Measurements from ENCODE around the gene MYRFL. TPM values are rescaled to one million over a fixed set of nuclear protein-coding genes. Genes with fewer than 3 reads are reported as not detected.

MYRFL gene
- total RNA-seq, 1 experiment from 2014 or later = 1.3 TPM

DNA sequence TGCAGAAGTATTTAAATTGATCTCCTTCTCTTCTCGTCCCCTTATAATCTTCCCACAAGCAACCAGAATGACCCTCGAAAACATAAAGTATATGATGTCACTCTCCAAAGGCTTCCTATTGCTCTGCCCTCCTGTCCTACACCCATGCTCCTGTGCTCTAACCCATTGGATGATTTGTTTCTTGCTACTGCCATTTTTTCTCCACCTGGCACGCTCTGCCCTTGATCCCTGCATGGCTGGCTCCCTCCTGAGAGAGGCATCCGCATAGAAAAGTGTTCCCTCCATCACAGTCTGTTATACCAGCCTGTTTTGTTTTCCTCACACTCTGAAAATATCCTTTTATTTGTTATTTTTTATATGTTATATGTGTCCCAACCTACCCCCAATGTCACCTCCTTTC, 19.8 kb downstream of the MYRFL start:
- POLR2A ChIA-PET = no interaction called here
- CTCF ChIA-PET = no interaction called here
- peaks cover 6% of the 10 kb centered on the region for H3K9me3 Mint-ChIP-seq
- no peak overlapping the region for H3K27ac Mint-ChIP-seq
- H3K4me1 Mint-ChIP-seq = no peaks in the 10 kb centered on the region
- ATAC-seq (no peak), DNase-seq (ENCODE audit: low spot score) (no peak)
- no peak overlapping the region for H3K4me3 Mint-ChIP-seq
- no peaks in the 10 kb centered on the region for H3K27me3 Mint-ChIP-seq (ENCODE audit: low read depth)
- H3K36me3 Mint-ChIP-seq = 0 out of 2 replicates have a peak, but pooled peaks cover 1% of the 10 kb centered on the region
- TF ChIP-seq, protein P1, sequence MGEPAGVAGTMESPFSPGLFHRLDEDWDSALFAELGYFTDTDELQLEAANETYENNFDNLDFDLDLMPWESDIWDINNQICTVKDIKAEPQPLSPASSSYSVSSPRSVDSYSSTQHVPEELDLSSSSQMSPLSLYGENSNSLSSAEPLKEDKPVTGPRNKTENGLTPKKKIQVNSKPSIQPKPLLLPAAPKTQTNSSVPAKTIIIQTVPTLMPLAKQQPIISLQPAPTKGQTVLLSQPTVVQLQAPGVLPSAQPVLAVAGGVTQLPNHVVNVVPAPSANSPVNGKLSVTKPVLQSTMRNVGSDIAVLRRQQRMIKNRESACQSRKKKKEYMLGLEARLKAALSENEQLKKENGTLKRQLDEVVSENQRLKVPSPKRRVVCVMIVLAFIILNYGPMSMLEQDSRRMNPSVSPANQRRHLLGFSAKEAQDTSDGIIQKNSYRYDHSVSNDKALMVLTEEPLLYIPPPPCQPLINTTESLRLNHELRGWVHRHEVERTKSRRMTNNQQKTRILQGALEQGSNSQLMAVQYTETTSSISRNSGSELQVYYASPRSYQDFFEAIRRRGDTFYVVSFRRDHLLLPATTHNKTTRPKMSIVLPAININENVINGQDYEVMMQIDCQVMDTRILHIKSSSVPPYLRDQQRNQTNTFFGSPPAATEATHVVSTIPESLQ (CRISPR knock-in tag; IDR thresholded peaks at IDR 0.05) = no peak
- TF ChIP-seq, protein P2, sequence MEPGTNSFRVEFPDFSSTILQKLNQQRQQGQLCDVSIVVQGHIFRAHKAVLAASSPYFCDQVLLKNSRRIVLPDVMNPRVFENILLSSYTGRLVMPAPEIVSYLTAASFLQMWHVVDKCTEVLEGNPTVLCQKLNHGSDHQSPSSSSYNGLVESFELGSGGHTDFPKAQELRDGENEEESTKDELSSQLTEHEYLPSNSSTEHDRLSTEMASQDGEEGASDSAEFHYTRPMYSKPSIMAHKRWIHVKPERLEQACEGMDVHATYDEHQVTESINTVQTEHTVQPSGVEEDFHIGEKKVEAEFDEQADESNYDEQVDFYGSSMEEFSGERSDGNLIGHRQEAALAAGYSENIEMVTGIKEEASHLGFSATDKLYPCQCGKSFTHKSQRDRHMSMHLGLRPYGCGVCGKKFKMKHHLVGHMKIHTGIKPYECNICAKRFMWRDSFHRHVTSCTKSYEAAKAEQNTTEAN (CRISPR knock-in tag; IDR thresholded peaks at IDR 0.05) = no peak
- TF ChIP-seq, protein P3, sequence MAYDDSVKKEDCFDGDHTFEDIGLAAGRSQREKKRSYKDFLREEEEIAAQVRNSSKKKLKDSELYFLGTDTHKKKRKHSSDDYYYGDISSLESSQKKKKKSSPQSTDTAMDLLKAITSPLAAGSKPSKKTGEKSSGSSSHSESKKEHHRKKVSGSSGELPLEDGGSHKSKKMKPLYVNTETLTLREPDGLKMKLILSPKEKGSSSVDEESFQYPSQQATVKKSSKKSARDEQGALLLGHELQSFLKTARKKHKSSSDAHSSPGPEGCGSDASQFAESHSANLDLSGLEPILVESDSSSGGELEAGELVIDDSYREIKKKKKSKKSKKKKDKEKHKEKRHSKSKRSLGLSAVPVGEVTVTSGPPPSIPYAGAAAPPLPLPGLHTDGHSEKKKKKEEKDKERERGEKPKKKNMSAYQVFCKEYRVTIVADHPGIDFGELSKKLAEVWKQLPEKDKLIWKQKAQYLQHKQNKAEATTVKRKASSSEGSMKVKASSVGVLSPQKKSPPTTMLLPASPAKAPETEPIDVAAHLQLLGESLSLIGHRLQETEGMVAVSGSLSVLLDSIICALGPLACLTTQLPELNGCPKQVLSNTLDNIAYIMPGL (CRISPR knock-in tag; IDR thresholded peaks at IDR 0.05) = no peak
- TF ChIP-seq ESRRA (CRISPR knock-in tag; IDR thresholded peaks at IDR 0.05; ENCODE audit: borderline replicate concordance) = no peak
- TF ChIP-seq, protein P4, sequence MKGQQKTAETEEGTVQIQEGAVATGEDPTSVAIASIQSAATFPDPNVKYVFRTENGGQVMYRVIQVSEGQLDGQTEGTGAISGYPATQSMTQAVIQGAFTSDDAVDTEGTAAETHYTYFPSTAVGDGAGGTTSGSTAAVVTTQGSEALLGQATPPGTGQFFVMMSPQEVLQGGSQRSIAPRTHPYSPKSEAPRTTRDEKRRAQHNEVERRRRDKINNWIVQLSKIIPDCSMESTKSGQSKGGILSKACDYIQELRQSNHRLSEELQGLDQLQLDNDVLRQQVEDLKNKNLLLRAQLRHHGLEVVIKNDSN (CRISPR knock-in tag; IDR thresholded peaks at IDR 0.05) = no peak
- no peak for TF ChIP-seq FOXP1 (CRISPR knock-in tag; IDR thresholded peaks at IDR 0.05; ENCODE audit: borderline replicate concordance)
- TF ChIP-seq, protein P5, sequence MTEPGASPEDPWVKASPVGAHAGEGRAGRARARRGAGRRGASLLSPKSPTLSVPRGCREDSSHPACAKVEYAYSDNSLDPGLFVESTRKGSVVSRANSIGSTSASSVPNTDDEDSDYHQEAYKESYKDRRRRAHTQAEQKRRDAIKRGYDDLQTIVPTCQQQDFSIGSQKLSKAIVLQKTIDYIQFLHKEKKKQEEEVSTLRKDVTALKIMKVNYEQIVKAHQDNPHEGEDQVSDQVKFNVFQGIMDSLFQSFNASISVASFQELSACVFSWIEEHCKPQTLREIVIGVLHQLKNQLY (CRISPR knock-in tag; IDR thresholded peaks at IDR 0.05) = no peak
- TF ChIP-seq CREM (CRISPR knock-in tag; IDR thresholded peaks at IDR 0.05) = no peak
- TF ChIP-seq KAT7 (CRISPR knock-in tag; IDR thresholded peaks at IDR 0.05; ENCODE audit: borderline replicate concordance) = no peak
- TF ChIP-seq RORB (CRISPR knock-in tag; IDR thresholded peaks at IDR 0.05) = no peak

DNA sequence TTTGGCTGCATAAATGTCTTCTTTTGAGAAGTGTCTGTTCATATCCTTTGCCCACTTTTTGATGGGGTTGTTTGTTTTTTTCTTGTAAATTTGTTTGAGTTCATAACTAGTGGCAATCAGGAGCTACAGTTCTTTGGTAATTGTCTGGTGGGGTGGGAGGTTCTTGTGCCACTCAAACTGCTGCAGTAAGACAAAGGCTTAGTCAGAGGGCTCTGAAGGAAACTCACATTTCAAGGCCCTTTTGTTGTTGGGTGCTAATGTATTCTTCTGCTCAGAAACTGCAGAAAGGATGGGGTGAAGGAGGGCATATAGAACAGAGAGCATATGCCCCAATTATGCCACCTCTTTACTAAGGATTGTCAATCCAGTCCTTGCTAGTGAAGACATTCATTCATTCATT, 21.9 kb downstream of the MYRFL start:
- Mint-ChIP-seq H3K27me3 (ENCODE audit: low read depth) (no peaks in the 10 kb centered on the region), H3K9me3 (peaks cover 24% of the 10 kb centered on the region), H3K36me3 (peaks cover 16% of the 10 kb centered on the region), H3K4me3 (no peak overlapping the region), H3K27ac (no peak overlapping the region), H3K4me1 (no peaks in the 10 kb centered on the region)
- no peak for DNase-seq (ENCODE audit: low spot score)
- ATAC-seq = no peak
- ChIA-PET POLR2A (no interaction called here), CTCF (no interaction called here)
- TF ChIP-seq GABPB1 (CRISPR knock-in tag; IDR thresholded peaks at IDR 0.05) (no peak), SOX15 (CRISPR knock-in tag; IDR thresholded peaks at IDR 0.05) (no peak), GTF2I (CRISPR knock-in tag; conservative IDR thresholded peaks at IDR 0.05) (no peak), ZNF121 (CRISPR knock-in tag; IDR thresholded peaks at IDR 0.05) (no peak), ZNF671 (CRISPR knock-in tag; IDR thresholded peaks at IDR 0.05) (no peak), MYBL2 (CRISPR knock-in tag; IDR thresholded peaks at IDR 0.05) (no peak)
- TF ChIP-seq, protein P6, sequence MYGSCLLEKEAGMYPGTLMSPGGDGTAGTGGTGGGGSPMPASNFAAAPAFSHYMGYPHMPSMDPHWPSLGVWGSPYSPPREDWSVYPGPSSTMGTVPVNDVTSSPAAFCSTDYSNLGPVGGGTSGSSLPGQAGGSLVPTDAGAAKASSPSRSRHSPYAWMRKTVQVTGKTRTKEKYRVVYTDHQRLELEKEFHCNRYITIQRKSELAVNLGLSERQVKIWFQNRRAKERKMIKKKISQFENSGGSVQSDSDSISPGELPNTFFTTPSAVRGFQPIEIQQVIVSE (CRISPR knock-in tag; IDR thresholded peaks at IDR 0.05; ENCODE audit: borderline replicate concordance) = no peak
- TF ChIP-seq, protein P7, sequence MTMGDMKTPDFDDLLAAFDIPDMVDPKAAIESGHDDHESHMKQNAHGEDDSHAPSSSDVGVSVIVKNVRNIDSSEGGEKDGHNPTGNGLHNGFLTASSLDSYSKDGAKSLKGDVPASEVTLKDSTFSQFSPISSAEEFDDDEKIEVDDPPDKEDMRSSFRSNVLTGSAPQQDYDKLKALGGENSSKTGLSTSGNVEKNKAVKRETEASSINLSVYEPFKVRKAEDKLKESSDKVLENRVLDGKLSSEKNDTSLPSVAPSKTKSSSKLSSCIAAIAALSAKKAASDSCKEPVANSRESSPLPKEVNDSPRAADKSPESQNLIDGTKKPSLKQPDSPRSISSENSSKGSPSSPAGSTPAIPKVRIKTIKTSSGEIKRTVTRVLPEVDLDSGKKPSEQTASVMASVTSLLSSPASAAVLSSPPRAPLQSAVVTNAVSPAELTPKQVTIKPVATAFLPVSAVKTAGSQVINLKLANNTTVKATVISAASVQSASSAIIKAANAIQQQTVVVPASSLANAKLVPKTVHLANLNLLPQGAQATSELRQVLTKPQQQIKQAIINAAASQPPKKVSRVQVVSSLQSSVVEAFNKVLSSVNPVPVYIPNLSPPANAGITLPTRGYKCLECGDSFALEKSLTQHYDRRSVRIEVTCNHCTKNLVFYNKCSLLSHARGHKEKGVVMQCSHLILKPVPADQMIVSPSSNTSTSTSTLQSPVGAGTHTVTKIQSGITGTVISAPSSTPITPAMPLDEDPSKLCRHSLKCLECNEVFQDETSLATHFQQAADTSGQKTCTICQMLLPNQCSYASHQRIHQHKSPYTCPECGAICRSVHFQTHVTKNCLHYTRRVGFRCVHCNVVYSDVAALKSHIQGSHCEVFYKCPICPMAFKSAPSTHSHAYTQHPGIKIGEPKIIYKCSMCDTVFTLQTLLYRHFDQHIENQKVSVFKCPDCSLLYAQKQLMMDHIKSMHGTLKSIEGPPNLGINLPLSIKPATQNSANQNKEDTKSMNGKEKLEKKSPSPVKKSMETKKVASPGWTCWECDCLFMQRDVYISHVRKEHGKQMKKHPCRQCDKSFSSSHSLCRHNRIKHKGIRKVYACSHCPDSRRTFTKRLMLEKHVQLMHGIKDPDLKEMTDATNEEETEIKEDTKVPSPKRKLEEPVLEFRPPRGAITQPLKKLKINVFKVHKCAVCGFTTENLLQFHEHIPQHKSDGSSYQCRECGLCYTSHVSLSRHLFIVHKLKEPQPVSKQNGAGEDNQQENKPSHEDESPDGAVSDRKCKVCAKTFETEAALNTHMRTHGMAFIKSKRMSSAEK (CRISPR knock-in tag; IDR thresholded peaks at IDR 0.05; ENCODE audit: borderline replicate concordance) = no peak
- TF ChIP-seq, protein P3 (CRISPR knock-in tag; IDR thresholded peaks at IDR 0.05) = no peak

Data from WTC11 (cell line).